OCI-LY1 (cell line): ENCODE results near the gene ROBO4.

ENCODE experiments used
- CTCF ChIP-seq: fragments of 200-600 bp; sonication (generic), shearing (Covaris generic); IDR thresholded peaks from 2 replicates; pipeline ENCODE4 v1.5.1; 2017; ENCODE audit warnings: mild to moderate bottlenecking, antibody characterized with exemption, low read length, moderate library complexity, mixed read lengths
- EZH2 ChIP-seq: fragments of 200-600 bp; sonication (generic), shearing (Covaris generic); IDR thresholded peaks from 2 replicates; pipeline ENCODE4 v1.8.0; 2017; ENCODE audit warnings: borderline replicate concordance, mixed run types, mild to moderate bottlenecking, antibody characterized with exemption, low read length, moderate library complexity, mixed read lengths

- no peak for TF ChIP-seq CTCF
- TF ChIP-seq EZH2: no peak
These were observed 5.5 kb downstream of the ROBO4 start for GRCh38 chr11:124892146-124892545.
